Activated T-helper 1 cell treated with anti-CD3 and anti-CD28 coated beads, Interleukin-2, amount 50 U/mL, for 16 hours (primary cell): ENCODE results near the gene DEK.
"Not testable (repeated sequence)": the region's sequence is repeated elsewhere in the genome, so short reads cannot be mapped to it uniquely, and the experiment has no call there.

Source experiments
- DNase-seq, 2 donors: peaks; one replicate each; pipeline ENCODE4 v3.0.0-alpha.2; 2020; ENCODE audit warnings: low read depth in 1 of 2, low spot score in 1 of 2

The DEK gene

GRCh38 chr6:18207949-18208348 lies 56.4 kb downstream of the DEK start:
- no peak for DNase-seq

- DNase-seq = no peak
Measured at GRCh38 chr6:18207438-18207837, 56.9 kb downstream of the DEK start.

- DNase-seq = no peak
Measured at GRCh38 chr6:18206591-18206990, 57.7 kb downstream of the DEK start.

DNA sequence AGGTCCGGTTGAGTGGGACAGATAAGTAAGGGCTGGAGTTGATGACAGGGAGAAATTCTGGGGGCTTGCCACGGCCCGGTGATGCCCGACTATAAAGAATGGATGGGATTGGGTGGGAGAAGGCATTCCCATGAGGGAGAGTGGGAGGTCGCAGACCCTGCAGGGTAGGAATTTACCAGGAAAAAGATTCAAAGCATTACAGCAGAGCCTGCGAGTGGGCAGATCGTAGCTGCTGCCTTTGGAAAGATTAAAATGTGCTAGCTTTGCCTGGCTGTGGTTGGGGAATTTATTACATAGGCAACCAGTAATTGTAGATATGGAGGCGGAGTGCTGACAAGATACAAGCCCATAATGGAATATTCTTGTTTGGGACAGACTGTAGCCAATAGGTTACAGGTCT lies 59.6 kb downstream of the DEK start:
- no peak for DNase-seq

- DNase-seq = no peak
Measured at GRCh38 chr6:18203786-18204185, 60.5 kb downstream of the DEK start.

- DNase-seq = no peak
Measured at GRCh38 chr6:18192026-18192425, 72.3 kb downstream of the DEK start.

- no peak for DNase-seq
Measured at GRCh38 chr6:18189196-18189595, 75.1 kb downstream of the DEK start.

DNA sequence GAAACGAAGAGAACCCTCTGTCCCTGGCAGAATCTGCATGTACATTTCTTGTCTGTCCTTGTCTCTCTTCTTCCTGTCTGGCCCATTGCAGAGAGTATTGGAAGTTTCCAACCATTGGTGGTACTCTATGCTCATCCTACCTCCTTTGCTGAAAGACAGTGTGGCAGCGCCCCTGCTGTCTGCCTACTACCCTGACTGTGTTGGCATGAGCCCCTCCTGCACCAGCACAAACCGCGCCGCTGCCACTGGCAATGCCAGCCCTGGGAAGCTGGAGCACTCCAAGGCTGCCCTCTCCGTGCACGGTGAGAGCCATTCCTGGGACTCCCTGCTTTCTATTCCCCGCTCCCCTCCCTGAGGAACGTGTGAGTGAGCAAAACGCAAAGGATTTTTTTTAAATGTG lies 76.6 kb downstream of the DEK start:
- no peak for DNase-seq

- no peak for DNase-seq
Measured at GRCh38 chr6:18186540-18187250, 77.6 kb downstream of the DEK start.

DNA sequence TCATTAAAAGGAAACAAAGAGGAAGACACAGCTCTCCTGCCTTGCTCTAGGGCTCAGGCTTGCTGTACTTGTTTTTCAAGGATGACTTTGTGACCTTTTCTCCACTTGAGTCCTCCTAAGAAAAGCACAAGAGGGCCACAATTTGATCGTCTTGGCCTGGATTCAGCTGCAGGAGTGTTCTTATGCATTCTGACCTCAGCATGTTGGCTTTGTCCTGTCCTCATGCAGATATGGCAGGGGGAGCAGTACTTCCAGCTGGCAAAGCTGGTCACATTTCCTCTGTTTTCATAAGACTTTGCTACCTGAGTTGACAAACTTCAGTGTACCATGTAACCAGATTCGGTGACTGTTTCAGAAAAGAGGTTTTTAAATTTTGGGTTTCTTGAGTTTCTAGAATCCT lies 78.3 kb downstream of the DEK start:
- DNase-seq = no peak

DNA sequence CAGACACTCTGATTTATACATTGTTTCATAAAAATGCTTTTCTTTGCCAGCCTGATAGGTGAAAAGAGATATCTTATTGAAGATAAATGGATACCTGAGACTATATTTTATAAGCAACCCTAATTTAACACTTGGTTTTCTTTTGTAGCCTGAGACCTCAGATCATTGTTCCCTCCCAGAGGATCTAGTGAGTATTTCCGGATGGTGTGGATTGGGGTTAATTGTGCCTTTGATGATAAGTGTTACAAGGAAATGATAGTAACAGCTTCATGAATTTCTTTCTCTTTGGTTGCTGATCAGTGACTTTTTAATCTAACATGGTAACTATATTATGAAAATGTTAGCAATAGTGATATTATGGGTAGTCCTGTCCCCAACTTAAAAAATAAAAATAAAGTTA lies 78.7 kb downstream of the DEK start:
- no peak for DNase-seq

DNA sequence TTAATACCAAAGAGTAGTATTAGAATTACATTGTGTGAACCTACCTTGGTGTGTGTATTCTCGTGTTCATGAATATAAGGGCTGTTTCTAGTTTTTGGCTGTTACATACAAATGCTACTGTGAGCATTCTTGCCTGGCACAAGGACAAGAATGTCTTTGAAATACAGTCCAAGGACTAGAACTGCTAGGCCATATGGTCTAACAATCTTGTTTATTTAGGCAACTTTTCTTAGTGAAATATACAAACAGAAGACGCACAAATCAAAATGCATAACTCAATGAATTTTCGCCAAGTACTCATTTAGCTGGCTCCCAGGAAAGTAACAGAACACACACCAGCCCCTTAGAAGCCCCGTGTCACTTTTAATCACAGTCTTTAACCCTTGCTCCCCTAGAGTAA lies 80.6 kb downstream of the DEK start:
- DNase-seq = no peak

DNA sequence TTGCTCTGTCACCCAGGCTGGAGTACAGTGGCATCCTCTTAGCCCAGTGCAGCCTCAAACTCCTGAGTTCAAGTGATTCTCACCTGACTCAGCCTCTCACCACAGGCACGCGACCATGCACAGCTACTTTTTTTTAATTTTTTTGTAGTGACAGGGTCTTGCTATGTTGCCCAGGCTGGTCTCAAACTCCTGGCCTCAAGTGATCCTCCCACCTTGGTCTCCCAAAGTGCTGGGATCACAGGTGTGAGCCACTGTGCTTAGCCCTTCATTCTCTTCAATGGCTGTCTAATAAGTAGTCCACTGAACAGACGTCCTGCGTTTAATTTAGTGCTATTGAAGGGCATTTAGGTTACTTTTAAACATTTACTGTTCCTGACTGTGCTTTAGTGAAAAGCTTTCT lies 81.8 kb downstream of the DEK start:
- DNase-seq = no peak

DNA sequence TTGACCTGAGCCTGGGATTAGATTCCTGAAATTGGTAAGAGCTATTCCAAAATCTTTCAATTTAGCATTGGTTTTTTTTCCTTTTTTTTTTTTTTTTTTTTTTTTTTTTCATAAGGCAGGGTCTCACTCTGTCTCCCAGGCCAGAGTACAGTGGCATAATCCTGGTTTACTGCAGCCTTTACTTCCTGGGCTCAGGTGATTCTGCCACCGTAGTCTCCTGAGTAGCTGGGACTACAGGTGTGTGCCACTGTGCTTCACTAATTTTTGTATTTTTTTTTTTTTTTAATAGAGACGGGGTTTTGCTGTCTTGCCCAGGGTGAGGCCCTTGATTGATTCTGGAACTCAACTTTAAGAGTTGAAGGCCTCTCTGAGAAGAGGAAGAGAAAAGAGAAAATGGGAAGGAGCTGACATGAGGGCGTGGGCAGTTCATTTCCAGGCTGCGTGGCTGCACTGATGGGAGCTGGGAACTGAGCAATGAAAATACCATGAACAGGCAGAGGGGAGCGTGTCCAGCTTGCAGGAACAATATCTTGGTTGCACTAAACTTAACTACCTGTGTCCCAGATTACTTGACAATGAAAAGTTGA lies 84.5 kb downstream of the DEK start:
- no peak for DNase-seq

DNA sequence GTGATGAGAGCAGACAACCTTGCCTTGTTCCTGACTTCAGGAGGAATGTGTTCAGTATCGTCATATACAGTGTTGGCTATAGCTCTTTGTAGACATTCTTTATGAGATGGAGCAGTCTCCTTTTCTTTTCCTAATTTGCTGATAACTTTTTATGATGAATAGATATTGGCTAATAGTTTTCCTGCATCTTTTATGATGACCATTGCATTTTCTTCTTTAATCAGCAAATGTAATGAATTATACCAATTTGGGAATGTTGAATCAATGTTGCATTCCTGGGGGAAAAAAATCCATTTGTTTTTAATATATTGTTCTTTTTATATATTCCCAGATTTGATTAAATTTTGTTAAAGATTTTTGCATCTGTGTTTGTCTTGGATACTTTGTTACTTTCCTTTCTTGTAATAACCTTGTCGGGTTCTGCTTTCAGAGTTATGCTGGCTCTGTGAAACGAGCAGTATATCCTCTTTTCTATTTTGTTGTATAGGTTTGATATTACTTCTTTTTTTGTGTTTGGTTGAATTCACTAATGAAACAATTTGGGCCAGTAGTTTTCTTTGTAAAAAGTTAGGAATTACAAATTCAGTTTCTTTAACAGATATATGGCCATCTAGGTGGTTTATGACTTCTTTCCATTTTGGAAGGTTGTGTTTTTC lies 85.2 kb downstream of the DEK start:
- no peak for DNase-seq

- DNase-seq = no peak
Measured at GRCh38 chr6:18177286-18177965, 86.9 kb downstream of the DEK start.

DNA sequence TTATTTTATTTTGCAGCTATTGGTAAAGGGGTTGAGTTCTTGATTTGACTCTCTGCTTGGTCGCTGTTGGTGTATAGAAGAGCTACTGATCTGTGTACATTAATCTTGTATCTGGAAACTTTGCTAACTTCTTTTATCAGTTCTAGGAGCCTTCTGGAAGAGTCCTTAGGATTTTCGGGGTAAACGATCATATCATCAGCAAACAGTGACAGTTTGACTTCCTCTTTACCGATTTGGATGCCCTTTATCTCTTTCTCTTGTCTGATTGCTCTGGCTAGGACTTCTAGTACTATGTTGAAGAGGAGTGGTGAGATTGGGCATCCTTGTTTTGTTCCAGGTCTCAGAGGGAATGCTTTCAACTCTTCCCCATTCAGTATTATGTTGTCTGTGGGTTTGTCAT lies 88.1 kb downstream of the DEK start:
- DNase-seq = not testable (repeated sequence)
